IPS-NIHi7 (cell line): ENCODE data around the gene EFNA2.
"Not testable (repeated sequence)": the region's sequence is repeated elsewhere in the genome, so short reads cannot be mapped to it uniquely, and the experiment has no call there.

ENCODE experiments used
- DNase-seq: peaks from one replicate; pipeline ENCODE4 v3.0.0; 2012; ENCODE audit warnings: mixed read lengths; ENCODE audit errors: extremely low spot score

The EFNA2 gene

GRCh38 chr19:1285737-1286360 lies at the start of gene EFNA2:
Gene EFNA2, plus strand, starts transcription at chr19:1285873. Its CDS starts 296 bp downstream, at chr19:1286169.
- peak; percentile 53 for DNase-seq

- peak; percentile 47 for DNase-seq
Measured at GRCh38 chr19:1236576-1236975, 49.1 kb upstream of the EFNA2 start.

GRCh38 chr19:1237027-1237659 lies 48.5 kb upstream of the EFNA2 start:
- DNase-seq = no peak

GRCh38 chr19:1237754-1238368 lies 47.8 kb upstream of the EFNA2 start, which contains the start of gene CBARP:
Gene CBARP, minus strand, starts transcription at chr19:1238005. Its CDS starts 1,905 bp downstream, at chr19:1236100.
- peak; percentile 71 for DNase-seq

GRCh38 chr19:1238369-1239303 lies 47.0 kb upstream of the EFNA2 start:
- no peak for DNase-seq

- DNase-seq = no peak
Measured at GRCh38 chr19:1239420-1239795, 46.3 kb upstream of the EFNA2 start.

GRCh38 chr19:1239796-1240737 lies 45.6 kb upstream of the EFNA2 start:
- peak; percentile 96 for DNase-seq

GRCh38 chr19:1240925-1241324 lies 44.7 kb upstream of the EFNA2 start:
- no peak for DNase-seq

- DNase-seq = peak; percentile 86
Measured at GRCh38 chr19:1241417-1242095, 44.1 kb upstream of the EFNA2 start, which contains the start of gene ATP5F1D. Gene ATP5F1D, plus strand, starts transcription at chr19:1241751. Its CDS starts 100 bp downstream, at chr19:1241851.

- DNase-seq = peak; percentile 84
Measured at GRCh38 chr19:1243768-1244692, 41.6 kb upstream of the EFNA2 start.

- DNase-seq = no peak
Measured at GRCh38 chr19:1244693-1245451, 40.8 kb upstream of the EFNA2 start.

GRCh38 chr19:1245494-1246264 lies 40.0 kb upstream of the EFNA2 start:
- DNase-seq = no peak

- not testable (repeated sequence) for DNase-seq
Measured at GRCh38 chr19:1246265-1247087, 39.2 kb upstream of the EFNA2 start.

- no peak for DNase-seq
Measured at GRCh38 chr19:1247748-1248138, 37.9 kb upstream of the EFNA2 start.

- DNase-seq = peak; percentile 63
Measured at GRCh38 chr19:1248139-1248785, 37.4 kb upstream of the EFNA2 start, which contains the start of gene MIDN. Gene MIDN, plus strand, starts transcription at chr19:1248583. Its CDS starts 1,714 bp downstream, at chr19:1250297.

GRCh38 chr19:1248786-1249297 lies 36.8 kb upstream of the EFNA2 start:
- DNase-seq = peak; percentile 43
